ENCODE data around the gene CACNG7.
A peak's percentile ranks its signal among the peaks of the same experiment; 100 is the strongest.
"Not testable (repeated sequence)": the region's sequence is repeated elsewhere in the genome, so short reads cannot be mapped to it uniquely, and the experiment has no call there.

Gene CACNG7

GRCh38 chr19:53906211-53907192 is 2.6 kb upstream of the CACNG7 start:
- DNase-seq, result no peak

GRCh38 chr19:53907193-53907581 is 1.9 kb upstream of the CACNG7 start:
- DNase-seq, result no peak

GRCh38 chr19:53907690-53908089 is 1.4 kb upstream of the CACNG7 start:
- DNase-seq, result no peak

- no peak for DNase-seq
Measured at GRCh38 chr19:53908106-53908934, 758 bp upstream of the CACNG7 start.

- no peak for DNase-seq
Measured at GRCh38 chr19:53909471-53910169, 542 bp downstream of the CACNG7 start.

- DNase-seq, result no peak
Measured at GRCh38 chr19:53910170-53910518, 1.1 kb downstream of the CACNG7 start.

- DNase-seq, result no peak
Measured at GRCh38 chr19:53912653-53913052, 3.6 kb downstream of the CACNG7 start.

GRCh38 chr19:53915000-53915399 is 5.9 kb downstream of the CACNG7 start:
- no peak for DNase-seq

- no peak for DNase-seq
Measured at GRCh38 chr19:53916004-53916403, 6.9 kb downstream of the CACNG7 start.

GRCh38 chr19:53917356-53917755 is 8.3 kb downstream of the CACNG7 start:
- no peak for DNase-seq

GRCh38 chr19:53927739-53928138 is 18.7 kb downstream of the CACNG7 start:
- no peak for DNase-seq

- DNase-seq, result no peak
Measured at GRCh38 chr19:53936029-53936428, 27.0 kb downstream of the CACNG7 start.

GRCh38 chr19:53942001-53942786 is 33.1 kb downstream of the CACNG7 start:
- no peak for DNase-seq

GRCh38 chr19:53944416-53944815 is 35.3 kb downstream of the CACNG7 start:
- no peak for DNase-seq

- DNase-seq, result no peak
Measured at GRCh38 chr19:53944933-53945332, 35.9 kb downstream of the CACNG7 start.

GRCh38 chr19:53945441-53945840 is 36.4 kb downstream of the CACNG7 start:
- DNase-seq, result no peak

GRCh38 chr19:53945998-53946397 is 36.9 kb downstream of the CACNG7 start:
- no peak for DNase-seq

- no peak for DNase-seq
Measured at GRCh38 chr19:53947624-53948023, 38.5 kb downstream of the CACNG7 start.

- not testable (repeated sequence) for DNase-seq
Measured at GRCh38 chr19:53948611-53949010, 39.5 kb downstream of the CACNG7 start.

GRCh38 chr19:53951436-53951835 is 42.4 kb downstream of the CACNG7 start:
- DNase-seq, result peak; percentile 26

- DNase-seq, result no peak
Measured at GRCh38 chr19:53951947-53952346, 42.9 kb downstream of the CACNG7 start.

- no peak for DNase-seq
Measured at GRCh38 chr19:53953383-53953782, 44.3 kb downstream of the CACNG7 start.

All from NCI-H2029 (cell line).